ENCODE measurements around the gene TRMT61A.

Gene TRMT61A

DNA sequence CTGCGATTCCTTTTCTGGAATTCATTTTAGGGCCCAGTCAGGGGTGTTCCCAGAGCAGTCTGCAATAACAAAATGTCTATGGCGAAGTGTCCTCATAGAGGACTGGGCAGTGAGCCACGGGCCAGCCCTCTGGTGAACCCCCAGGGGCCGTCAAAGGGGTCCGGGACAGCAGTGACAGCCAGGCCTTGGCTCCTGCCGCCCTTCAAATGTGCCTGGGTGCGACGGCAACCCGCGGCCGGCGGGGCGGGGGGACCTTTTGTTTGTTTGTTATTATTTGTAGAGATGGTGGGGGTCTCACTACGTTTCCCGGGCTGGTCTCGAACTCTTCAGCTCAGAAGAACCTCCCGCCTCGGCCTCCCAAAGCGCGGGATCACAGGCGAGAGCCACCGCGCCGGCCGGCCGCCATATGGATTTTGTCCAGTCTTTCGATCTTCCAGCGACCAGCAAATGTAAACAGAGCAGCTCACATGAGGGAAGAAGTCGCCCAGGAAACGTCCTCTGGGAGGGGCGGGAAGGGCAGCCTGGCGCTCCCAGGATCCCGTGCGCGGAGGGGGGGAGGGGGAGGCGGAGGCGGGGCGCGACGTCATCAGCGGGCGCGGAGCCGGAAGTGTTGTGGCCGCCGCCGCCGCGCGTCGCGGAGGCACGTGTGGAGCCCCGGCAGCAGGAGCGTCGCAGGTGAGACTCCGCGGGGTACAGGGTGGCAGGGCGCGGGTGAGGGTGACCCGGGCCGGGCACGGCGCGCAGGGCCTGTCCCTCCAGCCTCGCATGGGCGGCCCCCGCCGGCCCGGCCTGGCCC lies at the start of gene TRMT61A:
TRMT61A (plus strand) TSS at position 610 of the 796 bp plus-strand sequence. CDS start 783 bp downstream, outside the sequence.
- DNase-seq: peak; percentile 94

DNA sequence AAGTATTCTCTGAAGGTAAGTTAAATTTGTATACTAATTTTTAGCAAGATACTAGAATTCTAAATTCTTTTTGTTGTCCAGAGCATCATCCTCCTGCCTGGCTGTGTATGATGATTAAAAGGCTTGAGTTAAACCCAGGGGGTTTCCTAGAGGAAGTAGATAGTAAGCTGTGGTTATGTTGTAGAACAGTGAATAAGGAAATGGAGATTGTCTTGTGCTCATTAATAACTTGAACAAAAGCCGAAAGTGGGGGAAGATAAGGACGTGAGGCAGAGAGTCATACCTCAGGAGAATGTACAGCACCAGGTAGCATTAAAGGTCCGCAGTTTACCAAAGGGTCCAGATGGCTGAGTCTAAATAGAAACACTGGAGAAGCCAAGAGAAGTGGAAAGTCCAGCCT lies 48.4 kb upstream of the TRMT61A start:
- no peak for DNase-seq

DNA sequence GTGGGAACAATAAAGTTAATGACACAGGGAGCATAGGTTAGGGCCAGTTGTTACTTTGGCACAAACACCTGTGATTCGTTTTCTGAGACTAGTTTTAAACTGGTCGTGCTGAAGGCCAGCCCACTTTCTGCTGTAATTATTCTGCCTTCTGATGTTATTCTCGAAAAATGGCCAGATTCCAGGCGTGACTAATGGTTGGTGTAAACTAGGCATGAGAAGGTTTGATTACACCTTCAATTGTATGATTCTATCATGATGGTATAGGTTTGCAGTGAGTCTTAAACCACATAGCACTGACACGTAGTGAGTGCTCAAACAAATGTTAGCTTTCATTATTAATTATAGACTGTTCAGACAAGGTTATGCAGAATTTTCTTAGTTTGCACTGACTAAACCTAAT lies 45.4 kb upstream of the TRMT61A start:
- no peak for DNase-seq

DNA sequence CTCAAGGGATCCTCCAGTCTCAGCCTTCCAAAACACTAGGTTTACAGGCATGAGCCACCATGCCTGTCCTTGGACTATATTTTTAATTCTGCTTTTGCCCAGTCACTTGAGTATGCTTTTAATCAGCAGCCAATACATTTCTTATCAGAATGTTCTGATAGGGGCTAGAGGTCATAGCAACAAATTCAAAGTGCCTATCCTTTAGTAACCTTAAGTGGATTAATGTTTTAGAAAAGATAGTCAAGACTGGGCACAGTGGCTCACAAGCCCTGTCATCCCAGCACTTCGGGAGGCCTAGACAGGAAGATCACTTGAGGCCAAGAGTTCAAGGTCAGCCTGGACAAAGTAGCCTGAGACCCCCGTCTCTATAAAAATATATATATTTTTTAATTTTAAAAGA lies 43.5 kb upstream of the TRMT61A start:
- DNase-seq: no peak

DNA sequence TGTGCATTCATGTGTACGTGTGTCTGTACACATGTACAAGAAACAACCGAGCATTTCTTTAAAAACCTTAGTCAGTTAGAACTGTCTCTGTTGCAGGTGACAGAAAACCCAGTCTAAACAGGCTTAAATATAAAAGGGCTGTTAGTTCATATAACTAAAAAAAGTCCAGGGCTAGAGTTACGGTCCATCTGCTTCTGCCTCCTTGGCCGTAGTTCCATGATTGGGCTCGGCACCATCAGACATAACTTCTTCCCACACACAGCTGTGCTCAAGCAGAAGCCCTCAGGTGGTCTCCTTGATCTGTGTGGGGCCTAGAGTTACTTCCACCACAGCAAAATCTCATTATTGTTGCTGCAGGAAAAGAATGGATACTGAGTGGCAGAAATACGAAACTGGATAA lies 40.9 kb upstream of the TRMT61A start:
- no peak for DNase-seq

DNA sequence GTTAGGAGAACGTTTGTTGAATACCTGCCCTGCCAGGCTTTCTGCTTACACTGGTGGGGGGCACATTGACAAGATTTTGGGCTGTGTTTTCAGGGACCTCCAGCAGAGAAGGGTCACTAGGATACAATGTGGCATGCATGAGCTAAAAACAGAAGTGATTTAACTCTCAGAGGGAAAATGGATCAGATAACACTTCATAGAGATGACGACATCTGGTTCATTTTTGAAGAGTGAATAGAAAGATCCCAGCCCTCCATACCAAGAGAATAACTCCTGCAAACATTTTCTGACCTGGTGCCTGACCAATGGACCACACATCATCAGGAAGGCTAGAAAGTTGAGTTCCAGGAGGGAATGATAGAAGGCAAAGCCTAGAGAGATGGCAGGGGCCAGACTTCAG lies 40.0 kb upstream of the TRMT61A start:
- no peak for DNase-seq

DNA sequence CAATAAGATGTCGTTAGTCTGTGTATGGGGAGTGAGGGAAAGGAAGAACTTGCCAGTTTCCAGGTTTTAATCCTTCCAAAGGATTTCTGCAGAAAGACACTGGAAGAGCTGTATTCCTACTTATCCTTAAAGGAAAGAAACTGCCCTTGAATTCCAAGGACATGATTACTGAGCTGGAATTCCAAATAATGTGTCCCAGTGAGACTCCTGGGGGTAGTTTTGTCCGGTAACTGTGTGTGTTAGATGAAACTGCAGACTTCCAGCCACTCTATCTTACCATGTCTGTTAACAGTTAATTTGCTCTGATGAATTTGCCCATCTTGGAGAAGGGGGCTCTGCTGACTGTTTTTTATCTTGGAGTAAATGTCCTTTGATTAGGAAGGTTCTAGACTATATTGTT lies 39.4 kb upstream of the TRMT61A start:
- no peak for DNase-seq

DNA sequence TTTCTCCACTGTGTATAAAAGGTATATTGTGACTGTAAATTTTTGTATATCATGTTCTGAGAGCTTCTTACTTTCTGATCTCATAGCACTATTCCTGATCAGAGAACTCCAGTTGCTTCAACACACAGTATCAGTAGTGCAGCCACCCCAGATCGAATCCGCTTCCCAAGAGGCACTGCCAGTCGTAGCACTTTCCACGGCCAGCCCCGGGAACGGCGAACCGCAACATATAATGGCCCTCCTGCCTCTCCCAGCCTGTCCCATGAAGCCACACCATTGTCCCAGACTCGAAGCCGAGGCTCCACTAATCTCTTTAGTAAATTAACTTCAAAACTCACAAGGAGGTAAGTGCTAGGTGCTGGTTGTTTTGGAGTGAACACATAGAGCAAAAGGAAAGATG lies 37.3 kb upstream of the TRMT61A start:
- no peak for DNase-seq

DNA sequence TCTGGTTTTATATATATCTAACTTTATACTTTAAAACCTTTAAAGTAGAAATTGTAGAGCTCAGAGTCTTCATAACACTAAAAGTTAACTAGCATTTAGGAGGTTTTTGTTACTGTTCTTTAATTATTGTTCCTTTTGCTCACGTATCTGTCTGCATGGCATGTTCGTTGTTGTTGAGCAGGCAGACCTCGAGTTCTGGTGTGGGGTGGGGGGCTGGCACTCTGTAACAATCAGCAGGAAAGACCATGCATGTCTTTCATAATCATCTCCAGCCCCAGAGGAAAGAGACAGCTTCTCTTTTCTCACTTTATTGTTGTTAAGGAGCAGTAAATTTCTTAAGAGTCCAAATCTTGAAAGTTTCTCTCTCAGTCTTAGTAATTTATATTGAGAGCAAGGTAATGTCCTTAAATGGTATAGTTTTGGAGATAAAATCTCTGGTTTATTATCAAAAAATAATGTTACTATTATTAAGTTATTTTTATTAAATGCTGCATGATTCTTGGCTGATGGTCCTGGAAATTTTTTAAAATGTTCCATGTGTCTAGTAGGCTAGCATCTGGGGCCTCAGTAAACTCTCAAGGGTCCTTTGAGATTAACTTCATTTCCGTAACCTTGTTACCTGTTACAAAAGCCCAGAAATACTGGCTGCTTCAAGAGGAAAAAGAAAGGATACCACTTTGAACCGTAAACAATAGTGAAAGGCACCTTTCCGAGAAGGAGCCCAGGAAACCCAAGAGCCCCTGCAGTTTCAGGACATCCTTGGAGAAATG lies 36.7 kb upstream of the TRMT61A start:
- DNase-seq: no peak

DNA sequence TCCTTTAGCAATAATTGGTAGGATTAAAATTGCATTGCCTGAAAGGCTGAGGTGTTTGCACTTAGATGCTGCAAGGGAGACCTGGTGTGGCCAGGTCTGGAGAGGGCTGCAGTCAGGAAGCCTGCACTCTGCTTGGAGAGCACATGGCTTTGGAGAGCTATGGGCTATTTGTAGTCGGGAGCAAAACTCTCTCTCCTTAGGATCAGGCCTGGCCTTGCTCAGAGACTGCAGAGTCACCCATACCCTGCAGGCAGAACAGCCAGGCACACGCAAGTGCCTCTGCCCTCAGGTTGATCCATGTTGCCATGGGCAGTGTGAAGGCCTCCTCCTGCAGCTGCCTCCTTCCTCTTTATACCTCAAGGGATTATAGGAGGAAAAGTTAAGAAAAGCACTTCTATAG lies 33.1 kb upstream of the TRMT61A start:
- DNase-seq: no peak

DNA sequence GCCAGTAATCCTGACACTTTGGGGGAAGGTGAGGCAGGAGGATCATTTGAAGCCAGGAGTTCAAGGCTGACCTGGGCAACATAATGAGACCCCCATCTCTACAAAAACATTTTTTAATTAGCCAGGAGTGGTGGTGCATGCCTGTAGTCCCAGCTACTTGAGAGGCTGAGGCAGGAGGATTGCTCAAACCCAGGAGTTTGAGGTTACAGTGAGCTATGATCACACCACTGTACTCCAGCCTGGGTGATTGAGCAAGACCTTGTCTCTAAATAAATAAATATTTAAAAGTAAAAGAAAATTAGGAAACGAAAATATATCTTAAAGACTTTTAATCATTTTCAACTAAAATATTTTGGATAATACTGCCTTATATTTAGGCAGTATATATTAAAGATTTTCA lies 32.2 kb upstream of the TRMT61A start:
- no peak for DNase-seq

DNA sequence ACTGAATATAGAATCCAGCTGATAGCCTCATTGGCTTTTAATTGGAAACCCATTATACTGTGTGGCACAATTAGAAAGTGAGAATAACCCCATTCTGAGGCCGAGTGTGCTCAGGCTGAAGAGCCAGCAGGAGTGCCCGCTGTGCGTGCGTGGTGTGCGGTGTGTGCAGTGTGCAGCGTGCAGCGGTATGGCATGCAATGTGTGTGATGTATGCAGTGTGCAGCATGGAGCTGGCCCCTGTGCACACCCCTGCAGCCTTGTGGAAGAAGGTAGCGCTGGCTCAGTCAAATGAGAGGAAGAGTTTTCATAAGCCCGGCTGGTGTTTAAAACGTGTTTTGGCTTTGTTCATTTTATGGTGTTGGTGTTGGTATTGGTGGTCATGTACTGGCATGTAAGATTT lies 29.3 kb upstream of the TRMT61A start:
- no peak for DNase-seq

DNA sequence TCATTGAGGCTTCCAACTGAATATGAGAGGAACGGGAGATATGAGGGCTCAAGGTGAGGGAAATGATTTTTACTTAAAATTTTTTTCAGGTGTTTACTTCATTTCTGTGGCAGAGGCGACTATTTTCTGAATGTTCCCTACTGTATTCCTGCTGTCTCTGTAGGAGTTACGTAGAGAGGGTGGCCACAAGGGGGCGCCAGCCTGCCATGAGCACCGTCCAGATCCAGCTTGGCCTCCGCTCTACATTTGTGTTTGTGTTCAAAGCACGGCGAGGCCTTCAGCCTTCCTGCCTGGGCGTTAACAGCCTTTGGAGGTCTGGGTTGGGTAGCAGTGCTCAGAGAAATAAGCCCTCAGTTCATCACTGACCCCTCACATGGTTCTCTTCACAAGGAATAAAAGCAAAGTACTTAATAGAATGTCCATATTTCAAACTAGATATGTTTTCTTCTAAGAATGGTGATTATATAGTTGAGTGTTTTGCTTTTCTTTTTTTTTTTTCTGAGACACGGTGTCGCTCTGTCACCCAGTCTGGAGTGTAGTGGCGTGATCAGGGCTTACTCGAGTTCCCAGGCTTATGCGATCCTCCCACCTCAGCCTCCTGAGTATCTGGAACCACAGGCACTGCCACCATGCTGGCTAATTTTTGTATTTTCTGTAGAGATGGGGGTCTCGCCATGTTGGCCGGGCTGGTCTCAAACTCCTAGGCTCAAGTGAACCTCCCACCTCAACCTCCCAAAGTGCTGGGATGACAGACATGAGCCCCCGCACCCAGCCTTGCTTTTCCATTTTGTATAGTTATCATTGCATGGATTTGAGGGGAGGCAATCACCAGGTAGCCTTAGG lies 28.6 kb upstream of the TRMT61A start:
- DNase-seq: peak; percentile 90

DNA sequence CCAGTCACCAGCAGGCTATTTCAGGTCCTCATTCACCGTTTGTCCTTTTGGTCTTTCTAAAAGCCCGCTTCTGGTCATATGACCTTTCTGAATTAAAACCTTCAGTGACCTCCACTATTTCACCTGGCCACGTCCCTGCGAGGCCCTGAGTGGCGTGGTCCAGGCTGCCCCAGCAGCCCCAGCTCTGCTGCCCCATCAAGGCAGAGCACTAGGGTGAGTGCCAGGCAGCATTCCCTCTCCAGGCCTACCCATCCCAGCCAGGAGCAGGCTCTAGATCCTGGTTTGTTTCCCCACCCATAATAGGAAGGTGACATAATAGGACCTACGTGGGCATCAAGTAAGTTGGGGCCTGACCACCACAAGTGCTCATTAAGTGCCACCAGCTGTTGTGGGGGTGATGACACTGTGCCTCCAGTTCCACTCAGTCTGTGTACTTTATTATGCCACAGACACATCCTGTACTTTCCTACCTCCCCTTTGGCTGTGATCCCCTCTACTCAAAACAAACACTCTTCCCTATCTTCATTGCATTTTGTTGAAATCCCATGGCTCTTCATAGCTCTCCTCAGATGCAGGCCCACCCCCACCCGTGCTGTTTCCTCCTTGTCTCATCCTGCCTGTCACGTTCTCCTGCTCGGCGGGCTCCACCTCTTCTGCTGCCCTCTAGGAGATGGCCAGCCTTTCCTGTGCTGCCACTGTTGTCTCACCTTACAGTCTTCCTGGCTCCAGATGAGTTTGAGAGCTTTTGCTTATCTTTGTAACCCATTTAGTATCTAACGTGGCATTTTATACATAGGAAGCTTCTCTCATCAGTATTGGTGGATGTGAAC lies 27.7 kb upstream of the TRMT61A start:
- DNase-seq: no peak

DNA sequence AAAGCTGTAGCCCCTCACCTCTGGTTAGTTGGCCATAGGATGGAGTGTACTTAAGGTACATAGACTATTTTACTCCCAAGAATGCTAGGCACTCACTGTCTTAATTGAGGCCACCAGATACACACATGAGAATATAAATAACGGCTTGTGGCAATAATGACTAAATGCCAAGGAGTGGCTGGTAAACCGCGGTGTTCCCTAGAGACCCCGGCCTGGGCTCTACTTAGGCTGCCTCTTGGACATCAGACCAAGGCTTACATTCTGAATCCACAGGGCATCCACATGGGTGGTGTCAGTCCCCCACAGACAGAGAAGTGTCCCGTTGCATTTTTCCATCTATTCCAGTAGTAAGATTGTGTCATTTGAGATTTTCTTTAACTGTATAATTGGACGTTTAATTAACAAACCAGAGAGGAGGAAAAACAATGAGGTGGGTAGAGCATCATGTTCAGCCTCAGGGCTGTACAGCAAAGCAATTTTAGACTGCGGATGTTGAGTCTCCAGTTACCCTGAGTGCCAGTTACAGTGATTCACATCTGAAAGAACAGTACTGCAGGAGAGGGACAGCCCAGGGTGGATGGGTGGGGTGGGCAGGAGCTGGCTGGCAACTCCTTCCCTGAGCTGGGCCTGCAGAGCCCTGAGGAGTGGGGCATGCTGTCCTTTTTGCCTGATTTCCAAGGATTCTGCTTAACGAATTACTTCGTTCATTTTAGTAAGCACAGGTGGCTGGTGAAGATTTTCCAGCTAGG lies 26.9 kb upstream of the TRMT61A start:
- DNase-seq: no peak

DNA sequence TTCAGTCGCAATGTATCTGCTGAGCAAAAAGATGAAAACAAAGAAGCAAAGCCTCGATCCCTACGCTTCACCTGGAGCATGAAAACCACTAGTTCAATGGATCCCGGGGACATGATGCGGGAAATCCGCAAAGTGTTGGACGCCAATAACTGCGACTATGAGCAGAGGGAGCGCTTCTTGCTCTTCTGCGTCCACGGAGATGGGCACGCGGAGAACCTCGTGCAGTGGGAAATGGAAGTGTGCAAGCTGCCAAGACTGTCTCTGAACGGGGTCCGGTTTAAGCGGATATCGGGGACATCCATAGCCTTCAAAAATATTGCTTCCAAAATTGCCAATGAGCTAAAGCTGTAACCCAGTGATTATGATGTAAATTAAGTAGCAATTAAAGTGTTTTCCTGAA lies 26.1 kb upstream of the TRMT61A start:
- DNase-seq: no peak

DNA sequence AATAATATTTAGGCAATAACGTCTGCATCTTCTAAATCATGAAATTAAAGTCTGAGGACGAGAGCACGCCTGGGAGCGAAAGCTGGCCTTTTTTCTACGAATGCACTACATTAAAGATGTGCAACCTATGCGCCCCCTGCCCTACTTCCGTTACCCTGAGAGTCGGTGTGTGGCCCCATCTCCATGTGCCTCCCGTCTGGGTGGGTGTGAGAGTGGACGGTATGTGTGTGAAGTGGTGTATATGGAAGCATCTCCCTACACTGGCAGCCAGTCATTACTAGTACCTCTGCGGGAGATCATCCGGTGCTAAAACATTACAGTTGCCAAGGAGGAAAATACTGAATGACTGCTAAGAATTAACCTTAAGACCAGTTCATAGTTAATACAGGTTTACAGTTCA lies 25.7 kb upstream of the TRMT61A start:
- no peak for DNase-seq

DNA sequence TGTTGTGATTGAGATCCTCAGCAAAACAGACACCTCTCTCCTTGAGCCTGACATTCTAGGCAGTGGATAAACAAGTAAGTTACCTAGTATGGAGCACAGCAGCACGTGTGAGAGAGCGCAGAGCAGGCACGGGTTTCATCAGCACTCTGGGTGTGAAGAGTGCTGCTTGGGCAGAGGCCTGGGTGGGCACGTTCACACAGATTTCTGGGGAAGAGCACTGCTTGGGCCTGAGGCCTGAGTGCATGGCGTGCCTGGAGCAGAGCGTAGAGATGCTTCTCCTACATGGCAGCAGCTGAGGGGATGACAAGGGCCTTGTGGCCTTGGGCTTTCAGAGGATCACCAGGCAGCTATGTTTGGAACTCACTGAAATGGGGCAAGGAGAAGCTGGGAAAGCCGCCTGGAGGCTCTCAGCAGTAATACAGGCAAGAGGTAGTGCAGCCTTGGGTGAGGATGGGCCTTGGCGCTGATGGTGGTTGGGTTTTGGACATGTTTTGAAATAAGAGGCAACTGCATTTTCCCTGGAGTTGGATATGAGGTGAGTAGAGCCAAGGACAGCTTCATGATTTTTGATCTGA lies 23.9 kb upstream of the TRMT61A start:
- no peak for DNase-seq

DNA sequence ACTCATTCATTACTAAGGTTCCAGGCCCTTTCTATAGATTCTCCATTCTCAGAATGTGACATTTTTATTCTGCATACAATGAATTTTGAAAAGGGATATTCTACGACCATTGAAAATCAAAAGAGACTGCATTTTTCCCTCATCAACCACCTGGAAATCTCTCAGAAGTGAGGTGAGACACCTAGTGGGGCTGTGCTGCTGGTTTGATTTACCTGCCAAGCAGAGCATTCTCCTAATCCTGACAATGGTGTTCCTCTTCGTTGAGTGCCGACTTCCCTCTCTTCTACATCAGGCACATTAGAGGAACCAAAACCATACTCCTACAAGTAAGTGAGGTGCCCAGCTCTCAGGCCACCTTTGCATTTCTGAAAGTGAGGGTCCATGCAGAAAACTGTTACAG lies 21.2 kb upstream of the TRMT61A start:
- DNase-seq: no peak

DNA sequence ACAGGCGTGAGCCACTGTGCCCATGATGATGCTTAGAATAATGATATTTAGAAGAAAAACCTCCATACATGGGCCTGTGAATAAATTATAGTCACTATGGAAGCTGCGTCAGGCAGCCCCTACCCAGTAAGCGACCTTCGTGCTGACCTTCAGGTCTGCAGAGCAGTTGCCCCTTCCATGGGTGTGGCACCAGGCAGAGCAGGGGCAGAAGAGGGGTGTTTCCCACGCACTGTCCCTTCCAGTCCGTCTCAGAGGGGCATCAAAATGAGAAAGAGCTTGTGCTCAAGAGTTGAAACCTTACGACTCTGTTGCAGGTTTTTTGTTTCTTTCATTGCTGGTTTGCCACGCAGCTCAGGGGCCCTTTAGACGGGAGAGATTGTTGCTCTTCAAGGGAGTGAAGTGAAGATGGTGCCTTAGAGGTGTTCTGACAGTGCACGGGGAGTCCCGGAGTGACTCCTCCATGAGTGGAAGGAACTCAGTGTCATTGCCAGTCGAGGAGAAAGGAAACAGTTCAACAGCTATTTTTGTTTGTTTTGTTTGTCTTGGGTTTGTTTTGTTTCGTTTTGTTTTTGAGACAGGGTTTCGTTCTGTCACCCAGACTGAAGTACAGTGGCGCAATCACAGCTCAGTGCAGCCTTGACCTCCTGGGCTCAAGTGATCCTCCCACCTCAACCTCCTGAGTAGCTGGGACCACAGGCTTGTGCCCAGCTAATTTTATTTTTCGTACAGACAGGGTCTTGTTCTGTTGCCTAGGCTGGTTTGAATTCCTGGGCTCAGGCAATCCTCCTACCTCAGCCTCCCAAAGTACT lies 20.3 kb upstream of the TRMT61A start:
- DNase-seq: no peak
